Measurements from ENCODE around the gene UNC5C.

DNA sequence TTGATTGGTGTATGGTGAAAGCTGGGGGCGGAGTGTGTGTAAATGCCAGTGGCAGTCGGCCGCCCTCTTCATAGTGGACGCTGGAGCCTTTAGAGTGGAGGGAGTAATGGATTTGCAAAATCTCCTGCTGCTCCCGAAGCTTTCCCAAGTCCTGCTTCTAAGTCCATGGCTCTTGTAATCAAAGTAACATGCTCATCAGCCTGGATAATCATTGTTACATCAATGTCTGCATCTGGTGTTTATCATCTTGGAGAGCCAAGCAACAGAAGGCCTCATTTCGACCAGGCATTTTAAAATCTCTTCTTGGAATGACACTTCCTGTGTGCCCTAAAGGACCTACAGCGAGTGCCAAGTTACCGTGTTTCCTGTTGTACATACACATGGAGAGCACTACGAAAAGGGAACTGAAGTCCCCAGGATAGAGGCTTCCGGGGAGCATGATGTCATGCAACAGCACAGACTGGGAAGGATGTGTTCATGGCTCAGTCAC lies 32.2 kb downstream of the UNC5C start:
- TF ChIP-seq, protein P1, sequence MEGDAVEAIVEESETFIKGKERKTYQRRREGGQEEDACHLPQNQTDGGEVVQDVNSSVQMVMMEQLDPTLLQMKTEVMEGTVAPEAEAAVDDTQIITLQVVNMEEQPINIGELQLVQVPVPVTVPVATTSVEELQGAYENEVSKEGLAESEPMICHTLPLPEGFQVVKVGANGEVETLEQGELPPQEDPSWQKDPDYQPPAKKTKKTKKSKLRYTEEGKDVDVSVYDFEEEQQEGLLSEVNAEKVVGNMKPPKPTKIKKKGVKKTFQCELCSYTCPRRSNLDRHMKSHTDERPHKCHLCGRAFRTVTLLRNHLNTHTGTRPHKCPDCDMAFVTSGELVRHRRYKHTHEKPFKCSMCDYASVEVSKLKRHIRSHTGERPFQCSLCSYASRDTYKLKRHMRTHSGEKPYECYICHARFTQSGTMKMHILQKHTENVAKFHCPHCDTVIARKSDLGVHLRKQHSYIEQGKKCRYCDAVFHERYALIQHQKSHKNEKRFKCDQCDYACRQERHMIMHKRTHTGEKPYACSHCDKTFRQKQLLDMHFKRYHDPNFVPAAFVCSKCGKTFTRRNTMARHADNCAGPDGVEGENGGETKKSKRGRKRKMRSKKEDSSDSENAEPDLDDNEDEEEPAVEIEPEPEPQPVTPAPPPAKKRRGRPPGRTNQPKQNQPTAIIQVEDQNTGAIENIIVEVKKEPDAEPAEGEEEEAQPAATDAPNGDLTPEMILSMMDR (IDR thresholded peaks at IDR 0.05) = no peak
- no peak for TF ChIP-seq POLR2AphosphoS5 (IDR thresholded peaks at IDR 0.05; ENCODE audit: low read depth, low read length)

Measured in Panc1 (cell line).